GM23338 (cell line): ENCODE measurements around the gene TFPI. TPM values are rescaled to one million over a fixed set of nuclear protein-coding genes. Genes with fewer than 3 reads are reported as not detected.

Experiments
- ATAC-seq: fragments of 200-7000 bp; cut with Tn5 transposase; 3 replicates; pipeline ENCODE4 v1.9.1; 2020
- DNase-seq: peaks from one replicate; pipeline ENCODE4 v3.0.0-alpha.2; 2015; ENCODE audit warnings: low spot score
- H2AFZ ChIP-seq: fragments of 200-600 bp; sonication (generic); 2 replicates; pipeline ENCODE4 v1.8.0; 2016; ENCODE audit warnings: antibody characterized with exemption, mild to moderate bottlenecking, moderate library complexity
- H3F3A ChIP-seq: fragments of 200-600 bp; sonication (generic); replicated peaks from 2 replicates; pipeline ENCODE4 v1.8.0; 2017; ENCODE audit warnings: antibody characterized with exemption, mixed run types, low read depth
- H3K27ac ChIP-seq: fragments of 200-600 bp; sonication (generic); 2 replicates; pipeline ENCODE4 v1.6.1; 2016; ENCODE audit warnings: low read depth
- H3K27me3 ChIP-seq: fragments of 200-600 bp; sonication (generic); 2 replicates; pipeline ENCODE4 v1.8.0; 2016; ENCODE audit warnings: mild to moderate bottlenecking, mixed run types, moderate library complexity; ENCODE audit not compliant: insufficient read depth
- H3K36me3 ChIP-seq: fragments of 200-600 bp; sonication (generic); 2 replicates; pipeline ENCODE4 v1.8.0; 2016; ENCODE audit warnings: mild to moderate bottlenecking; ENCODE audit not compliant: insufficient read depth
- H3K4me1 ChIP-seq: fragments of 200-600 bp; sonication (generic); 2 replicates; pipeline ENCODE4 v1.8.0; 2016; ENCODE audit warnings: mild to moderate bottlenecking, moderate library complexity; ENCODE audit not compliant: insufficient read depth
- H3K4me2 ChIP-seq: fragments of 200-600 bp; sonication (generic); 2 replicates; pipeline ENCODE4 v1.7.1; 2017; ENCODE audit warnings: mixed run types
- H3K4me3 ChIP-seq: fragments of 200-600 bp; sonication (generic); 2 replicates; pipeline ENCODE4 v1.6.1; 2016; ENCODE audit warnings: mixed run types
- H3K79me2 ChIP-seq: fragments of 200-600 bp; sonication (generic); replicated peaks from 2 replicates; pipeline ENCODE4 v1.8.0; 2017; ENCODE audit warnings: mild to moderate bottlenecking; ENCODE audit not compliant: insufficient read depth
- H3K9me2 ChIP-seq: fragments of 200-600 bp; sonication (generic); 2 replicates; pipeline ENCODE4 v1.8.0; 2017; ENCODE audit not compliant: insufficient read depth
- H4K20me1 ChIP-seq: fragments of 200-600 bp; sonication (generic); replicated peaks from 2 replicates; pipeline ENCODE4 v1.8.0; 2017; ENCODE audit warnings: mild to moderate bottlenecking; ENCODE audit not compliant: insufficient read depth
- H3K27ac Mint-ChIP-seq: 2 replicates; pipeline ENCODE4 v1.8.0; 2020; ENCODE audit warnings: inconsistent platforms, mild to moderate bottlenecking, moderate library complexity, mixed read lengths
- H3K27me3 Mint-ChIP-seq: 3 replicates; pipeline ENCODE4 v1.8.0; 2022; ENCODE audit warnings: low read depth, mild to moderate bottlenecking, moderate library complexity, mixed read lengths, inconsistent platforms; ENCODE audit not compliant: insufficient read depth, poor library complexity
- H3K36me3 Mint-ChIP-seq: 3 replicates; pipeline ENCODE4 v1.8.0; 2021; ENCODE audit warnings: low read depth, mild to moderate bottlenecking, inconsistent platforms, moderate library complexity, mixed read lengths
- H3K4me1 Mint-ChIP-seq: 3 replicates; pipeline ENCODE4 v1.8.0; 2020; ENCODE audit warnings: mild to moderate bottlenecking, inconsistent platforms, mixed read lengths
- H3K4me3 Mint-ChIP-seq: 3 replicates; pipeline ENCODE4 v1.8.0; 2021; ENCODE audit warnings: moderate library complexity, mild to moderate bottlenecking, inconsistent platforms, mixed read lengths
- H3K9me3 Mint-ChIP-seq: 3 replicates; pipeline ENCODE4 v1.8.0; 2020; ENCODE audit warnings: moderate library complexity, mild to moderate bottlenecking, inconsistent platforms, mixed read lengths
- CREB1 ChIP-seq: fragments of 250-450 bp; sonication (Bioruptor Pico); IDR thresholded peaks from 2 replicates; pipeline ENCODE4 v1.5.0; 2020; ENCODE audit warnings: low read depth, mild to moderate bottlenecking, moderate library complexity
- CTCF ChIP-seq, 2 experiments: fragments of 200-600 bp in 1 of 2; sonication (generic) in 1 of 2; conservative IDR thresholded peaks; 2 replicates each; pipeline versions ENCODE4 v1.5.1 to v1.6.1; 2016 to 2017; ENCODE audit warnings: antibody characterized with exemption in 2 of 2, low read depth in 2 of 2, mild to moderate bottlenecking in 2 of 2, moderate library complexity in 1 of 2
- ETS1 ChIP-seq: IDR thresholded peaks from 2 replicates; pipeline ENCODE4 v1.6.1; 2016; ENCODE audit warnings: antibody characterized with exemption
- EZH2 ChIP-seq: fragments of 200-600 bp; sonication (generic); IDR thresholded peaks from one replicate; pipeline ENCODE4 v1.8.0; 2017; ENCODE audit warnings: antibody characterized with exemption, mild to moderate bottlenecking, low read depth; ENCODE audit not compliant: unreplicated experiment
- EZH2phosphoT487 ChIP-seq: fragments of 200-600 bp; sonication (generic); IDR thresholded peaks from one replicate; pipeline ENCODE4 v1.8.1; 2018; ENCODE audit warnings: antibody characterized with exemption; ENCODE audit not compliant: unreplicated experiment
- JUNB ChIP-seq: IDR thresholded peaks from one replicate; pipeline ENCODE4 v1.6.1; 2016; ENCODE audit warnings: antibody characterized with exemption; ENCODE audit not compliant: unreplicated experiment
- NANOG ChIP-seq: IDR thresholded peaks from 2 replicates; pipeline ENCODE4 v1.6.1; 2016; ENCODE audit warnings: antibody characterized with exemption, borderline replicate concordance
- POLR2AphosphoS5 ChIP-seq: IDR thresholded peaks from 2 replicates; pipeline ENCODE4 v1.6.1; 2016; ENCODE audit warnings: antibody characterized with exemption, low read depth
- STAT1 ChIP-seq: IDR thresholded peaks from one replicate; pipeline ENCODE4 v1.6.1; 2016; ENCODE audit warnings: antibody characterized with exemption; ENCODE audit not compliant: unreplicated experiment
- ZNF114 ChIP-seq: fragments of 250-450 bp; sonication (Bioruptor Pico); IDR thresholded peaks from 2 replicates; pipeline ENCODE4 v1.5.0; 2020; ENCODE audit warnings: mild to moderate bottlenecking, moderate library complexity
- ZNF331 ChIP-seq: fragments of 250-450 bp; sonication (Bioruptor Pico); IDR thresholded peaks from 2 replicates; pipeline ENCODE4 v1.5.0; 2020; ENCODE audit warnings: low read depth, mild to moderate bottlenecking, moderate library complexity
- polyA plus RNA-seq: library from polyadenylated mRNA; unstranded; fragments of >200 nt; fragmentation: Nextera tagmentation; extraction: Ambion mirVana; gene quantifications from 2 replicates; pipeline ENCODE4 v1.2.1, GENCODE V29; 2016
- total RNA-seq: library from RNA; depleted of rRNA; stranded (reverse); fragments of >200 nt; shearing (Covaris generic); gene quantifications from 2 replicates; pipeline ENCODE4 v1.2.3, GENCODE V29; 2014
- TF ChIP-seq, protein P1 (sequence below): fragments of 250-450 bp; sonication (Bioruptor Pico); IDR thresholded peaks from 2 replicates; pipeline ENCODE4 v1.5.0; 2020; ENCODE audit warnings: mild to moderate bottlenecking, moderate library complexity
- TF ChIP-seq, protein P2 (sequence below): IDR thresholded peaks from one replicate; pipeline ENCODE4 v1.6.1; 2018; ENCODE audit warnings: antibody characterized with exemption; ENCODE audit not compliant: unreplicated experiment

TFPI gene
- total and polyA plus RNA-seq, 2 experiments from 2014 or later, result 1.8 to 1.9 TPM

- Mint-ChIP-seq H3K27ac (no peak overlapping the region), H3K36me3 (peaks cover 28% of the 10 kb centered on the region), H3K9me3 (peaks cover 34% of the 10 kb centered on the region), H3K4me3 (no peak overlapping the region), H3K27me3 (no peaks in the 10 kb centered on the region), H3K4me1 (no peaks in the 10 kb centered on the region)
- no peak overlapping the region for H3K4me2 ChIP-seq
- no peak overlapping the region for H3K4me3 ChIP-seq
- no peaks in the 10 kb centered on the region for H3K36me3 ChIP-seq
- no peak overlapping the region for H3K27ac ChIP-seq
- H2AFZ ChIP-seq, result no peak overlapping the region
- no peak for DNase-seq
- no peak for ATAC-seq
- no peak for TF ChIP-seq JUNB
- TF ChIP-seq ZNF114 (CRISPR knock-in tag), result no peak
- no peak for TF ChIP-seq NANOG
- TF ChIP-seq ETS1, result no peak
- no peak for TF ChIP-seq EZH2phosphoT487
- TF ChIP-seq, protein P1, sequence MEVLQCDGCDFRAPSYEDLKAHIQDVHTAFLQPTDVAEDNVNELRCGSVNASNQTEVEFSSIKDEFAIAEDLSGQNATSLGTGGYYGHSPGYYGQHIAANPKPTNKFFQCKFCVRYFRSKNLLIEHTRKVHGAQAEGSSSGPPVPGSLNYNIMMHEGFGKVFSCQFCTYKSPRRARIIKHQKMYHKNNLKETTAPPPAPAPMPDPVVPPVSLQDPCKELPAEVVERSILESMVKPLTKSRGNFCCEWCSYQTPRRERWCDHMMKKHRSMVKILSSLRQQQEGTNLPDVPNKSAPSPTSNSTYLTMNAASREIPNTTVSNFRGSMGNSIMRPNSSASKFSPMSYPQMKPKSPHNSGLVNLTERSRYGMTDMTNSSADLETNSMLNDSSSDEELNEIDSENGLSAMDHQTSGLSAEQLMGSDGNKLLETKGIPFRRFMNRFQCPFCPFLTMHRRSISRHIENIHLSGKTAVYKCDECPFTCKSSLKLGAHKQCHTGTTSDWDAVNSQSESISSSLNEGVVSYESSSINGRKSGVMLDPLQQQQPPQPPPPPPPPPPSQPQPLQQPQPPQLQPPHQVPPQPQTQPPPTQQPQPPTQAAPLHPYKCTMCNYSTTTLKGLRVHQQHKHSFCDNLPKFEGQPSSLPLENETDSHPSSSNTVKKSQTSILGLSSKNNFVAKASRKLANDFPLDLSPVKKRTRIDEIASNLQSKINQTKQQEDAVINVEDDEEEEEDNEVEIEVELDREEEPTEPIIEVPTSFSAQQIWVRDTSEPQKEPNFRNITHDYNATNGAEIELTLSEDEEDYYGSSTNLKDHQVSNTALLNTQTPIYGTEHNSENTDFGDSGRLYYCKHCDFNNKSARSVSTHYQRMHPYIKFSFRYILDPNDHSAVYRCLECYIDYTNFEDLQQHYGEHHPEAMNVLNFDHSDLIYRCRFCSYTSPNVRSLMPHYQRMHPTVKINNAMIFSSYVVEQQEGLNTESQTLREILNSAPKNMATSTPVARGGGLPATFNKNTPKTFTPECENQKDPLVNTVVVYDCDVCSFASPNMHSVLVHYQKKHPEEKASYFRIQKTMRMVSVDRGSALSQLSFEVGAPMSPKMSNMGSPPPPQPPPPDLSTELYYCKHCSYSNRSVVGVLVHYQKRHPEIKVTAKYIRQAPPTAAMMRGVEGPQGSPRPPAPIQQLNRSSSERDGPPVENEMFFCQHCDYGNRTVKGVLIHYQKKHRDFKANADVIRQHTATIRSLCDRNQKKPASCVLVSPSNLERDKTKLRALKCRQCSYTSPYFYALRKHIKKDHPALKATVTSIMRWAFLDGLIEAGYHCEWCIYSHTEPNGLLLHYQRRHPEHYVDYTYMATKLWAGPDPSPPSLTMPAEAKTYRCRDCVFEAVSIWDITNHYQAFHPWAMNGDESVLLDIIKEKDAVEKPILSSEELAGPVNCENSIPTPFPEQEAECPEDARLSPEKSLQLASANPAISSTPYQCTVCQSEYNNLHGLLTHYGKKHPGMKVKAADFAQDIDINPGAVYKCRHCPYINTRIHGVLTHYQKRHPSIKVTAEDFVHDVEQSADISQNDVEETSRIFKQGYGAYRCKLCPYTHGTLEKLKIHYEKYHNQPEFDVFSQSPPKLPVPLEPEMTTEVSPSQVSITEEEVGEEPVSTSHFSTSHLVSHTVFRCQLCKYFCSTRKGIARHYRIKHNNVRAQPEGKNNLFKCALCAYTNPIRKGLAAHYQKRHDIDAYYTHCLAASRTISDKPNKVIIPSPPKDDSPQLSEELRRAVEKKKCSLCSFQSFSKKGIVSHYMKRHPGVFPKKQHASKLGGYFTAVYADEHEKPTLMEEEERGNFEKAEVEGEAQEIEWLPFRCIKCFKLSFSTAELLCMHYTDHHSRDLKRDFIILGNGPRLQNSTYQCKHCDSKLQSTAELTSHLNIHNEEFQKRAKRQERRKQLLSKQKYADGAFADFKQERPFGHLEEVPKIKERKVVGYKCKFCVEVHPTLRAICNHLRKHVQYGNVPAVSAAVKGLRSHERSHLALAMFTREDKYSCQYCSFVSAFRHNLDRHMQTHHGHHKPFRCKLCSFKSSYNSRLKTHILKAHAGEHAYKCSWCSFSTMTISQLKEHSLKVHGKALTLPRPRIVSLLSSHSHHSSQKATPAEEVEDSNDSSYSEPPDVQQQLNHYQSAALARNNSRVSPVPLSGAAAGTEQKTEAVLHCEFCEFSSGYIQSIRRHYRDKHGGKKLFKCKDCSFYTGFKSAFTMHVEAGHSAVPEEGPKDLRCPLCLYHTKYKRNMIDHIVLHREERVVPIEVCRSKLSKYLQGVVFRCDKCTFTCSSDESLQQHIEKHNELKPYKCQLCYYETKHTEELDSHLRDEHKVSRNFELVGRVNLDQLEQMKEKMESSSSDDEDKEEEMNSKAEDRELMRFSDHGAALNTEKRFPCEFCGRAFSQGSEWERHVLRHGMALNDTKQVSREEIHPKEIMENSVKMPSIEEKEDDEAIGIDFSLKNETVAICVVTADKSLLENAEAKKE, result no peak
- no peak for TF ChIP-seq EZH2
- TF ChIP-seq, protein P2, sequence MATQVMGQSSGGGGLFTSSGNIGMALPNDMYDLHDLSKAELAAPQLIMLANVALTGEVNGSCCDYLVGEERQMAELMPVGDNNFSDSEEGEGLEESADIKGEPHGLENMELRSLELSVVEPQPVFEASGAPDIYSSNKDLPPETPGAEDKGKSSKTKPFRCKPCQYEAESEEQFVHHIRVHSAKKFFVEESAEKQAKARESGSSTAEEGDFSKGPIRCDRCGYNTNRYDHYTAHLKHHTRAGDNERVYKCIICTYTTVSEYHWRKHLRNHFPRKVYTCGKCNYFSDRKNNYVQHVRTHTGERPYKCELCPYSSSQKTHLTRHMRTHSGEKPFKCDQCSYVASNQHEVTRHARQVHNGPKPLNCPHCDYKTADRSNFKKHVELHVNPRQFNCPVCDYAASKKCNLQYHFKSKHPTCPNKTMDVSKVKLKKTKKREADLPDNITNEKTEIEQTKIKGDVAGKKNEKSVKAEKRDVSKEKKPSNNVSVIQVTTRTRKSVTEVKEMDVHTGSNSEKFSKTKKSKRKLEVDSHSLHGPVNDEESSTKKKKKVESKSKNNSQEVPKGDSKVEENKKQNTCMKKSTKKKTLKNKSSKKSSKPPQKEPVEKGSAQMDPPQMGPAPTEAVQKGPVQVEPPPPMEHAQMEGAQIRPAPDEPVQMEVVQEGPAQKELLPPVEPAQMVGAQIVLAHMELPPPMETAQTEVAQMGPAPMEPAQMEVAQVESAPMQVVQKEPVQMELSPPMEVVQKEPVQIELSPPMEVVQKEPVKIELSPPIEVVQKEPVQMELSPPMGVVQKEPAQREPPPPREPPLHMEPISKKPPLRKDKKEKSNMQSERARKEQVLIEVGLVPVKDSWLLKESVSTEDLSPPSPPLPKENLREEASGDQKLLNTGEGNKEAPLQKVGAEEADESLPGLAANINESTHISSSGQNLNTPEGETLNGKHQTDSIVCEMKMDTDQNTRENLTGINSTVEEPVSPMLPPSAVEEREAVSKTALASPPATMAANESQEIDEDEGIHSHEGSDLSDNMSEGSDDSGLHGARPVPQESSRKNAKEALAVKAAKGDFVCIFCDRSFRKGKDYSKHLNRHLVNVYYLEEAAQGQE, result no peak
- TF ChIP-seq CTCF (conservative IDR thresholded peaks at IDR 0.05; ENCODE audit: low read depth in 2 of 2), result no peak
- no peak for TF ChIP-seq ZNF331 (CRISPR knock-in tag)
- TF ChIP-seq CREB1 (CRISPR knock-in tag), result no peak
- no peak for TF ChIP-seq STAT1
- no peak for TF ChIP-seq POLR2AphosphoS5
- H3F3A ChIP-seq, result no peaks in the 10 kb centered on the region
- no peaks in the 10 kb centered on the region for H3K4me1 ChIP-seq
- no peaks in the 10 kb centered on the region for H4K20me1 ChIP-seq
- no peaks in the 10 kb centered on the region for H3K79me2 ChIP-seq
- H3K27me3 ChIP-seq, result no peaks in the 10 kb centered on the region
- H3K9me2 ChIP-seq, result no peaks in the 10 kb centered on the region
Observed at GRCh38 chr2:187495324-187495723, 58.9 kb downstream of the TFPI start.
